Pancreas (tissue), 10 donors: Measurements from ENCODE around the gene FTO. TPM values are rescaled to one million over a fixed set of nuclear protein-coding genes. Genes with fewer than 3 reads are reported as not detected.

Experiments used
- ATAC-seq, 4 donors: fragments of 200-7000 bp; cut with Tn5 transposase; one replicate each; pipeline versions ENCODE4 v1.8.0 to v1.9.1; 2020; ENCODE audit warnings: mild to moderate bottlenecking in 4 of 4, moderate library complexity in 4 of 4
- DNase-seq, 6 donors: peaks; one replicate each; pipeline ENCODE4 v3.0.0-alpha.2; 2020
- FAIRE-seq: peaks from 2 replicates; lab custom pipeline; 2012; peaks lifted over from hg19 to GRCh38; lab: Jason Lieb, UNC
- H3K27ac ChIP-seq, 4 donors: fragments of 200-600 bp; sonication (generic); 1 replicate in 3 of 4; 2 replicates in 1 of 4; pipeline versions ENCODE4 v1.5.0 to v1.8.0; 2020
- H3K27me3 ChIP-seq, 4 donors: fragments of 200-600 bp; one replicate each; pipeline ENCODE4 v1.8.0; 2021
- H3K36me3 ChIP-seq, 3 donors: fragments of 200-600 bp; sonication (generic) in 1 of 3; one replicate each; pipeline versions ENCODE4 v1.5.0 to v1.8.0; 2020 to 2021
- H3K4me1 ChIP-seq, 3 donors: fragments of 200-600 bp; one replicate each; pipeline ENCODE4 v1.8.0; 2021
- H3K4me3 ChIP-seq, 4 donors: fragments of 200-600 bp; sonication (generic) in 2 of 4; one replicate each; pipeline versions ENCODE4 v1.5.0 to v1.8.0; 2020 to 2021
- H3K9me3 ChIP-seq, 4 donors: fragments of 200-600 bp; one replicate each; pipeline ENCODE4 v1.8.0; 2021
- WGBS, 2 donors: extraction: QIAGEN DNeasy Blood & Tissue Kit; methylation state at CpG; one replicate each; pipeline ENCODE4 v1.1.7; 2013; 5-methylcytosine and 5-hydroxymethylcytosine counted together
- intact Hi-C, 3 donors: fragments of 100-400 bp; cut with DNase I; formaldehyde crosslinking; loops; one replicate each; pipeline versions ENCODE4 v1.11.1 to v1.14.2; 2022
- polyA plus RNA-seq, 2 donors: library from polyadenylated mRNA; stranded (reverse); fragments of 200-250 nt; gene quantifications; one replicate each; pipeline ENCODE4 v1.2.3, GENCODE V29; 2013
- total RNA-seq, 6 donors: library from RNA; stranded (reverse); fragmentation: NEBNext Ultra II Directional in 4 of 6; extraction: Animal tissue kit (Norgen Biotek cat#: 25700) in 4 of 6; gene quantifications; one replicate each; pipeline versions ENCODE4 v1.2.1 to v1.2.4, GENCODE V29; 2021 to 2023
- TF ChIP-seq, protein P1 (sequence below), 4 donors: fragments of 200-600 bp; sonication (generic) in 3 of 4; IDR thresholded peaks; one replicate each; pipeline versions ENCODE4 v1.5.0 to v1.8.0; 2021; ENCODE audit warnings: antibody characterized with exemption in 4 of 4
- donor health status: healthy with polysubstance abuse.
- donor health status: DM: no; HTN: no; CAD: no; lungs with moderate emphysema.
- donor health status: DM: no; HTN: no; CAD: no.
- donor health status: control.
- donor health status: control.
- donor health status: Bipolar disorder and iron deficiency.
- donor health status: DM: yes; HTN: yes; CAD: no.
- donor health status: DM: no; HTN: no; CAD: no.
- donor health status: DM: no; HTN: no; CAD: no.
- donor health status: DM: yes; HTN: yes; CAD: no.

Gene FTO
- total and polyA plus RNA-seq, 8 donors, result 7.6 to 45.0 (median 31.7) TPM

- peaks cover 0 to 4% (median 0%) of the 10 kb centered on the region in 3 donors for H3K36me3 ChIP-seq
- no peaks in the 10 kb centered on the region for H3K9me3 ChIP-seq
- H3K27ac ChIP-seq, result no peak overlapping the region
- 98 to 100% methylated on average over 6 of the region's 6 CpGs for WGBS, 2 donors
- no peak overlapping the region for H3K4me3 ChIP-seq
- TF ChIP-seq, protein P1, sequence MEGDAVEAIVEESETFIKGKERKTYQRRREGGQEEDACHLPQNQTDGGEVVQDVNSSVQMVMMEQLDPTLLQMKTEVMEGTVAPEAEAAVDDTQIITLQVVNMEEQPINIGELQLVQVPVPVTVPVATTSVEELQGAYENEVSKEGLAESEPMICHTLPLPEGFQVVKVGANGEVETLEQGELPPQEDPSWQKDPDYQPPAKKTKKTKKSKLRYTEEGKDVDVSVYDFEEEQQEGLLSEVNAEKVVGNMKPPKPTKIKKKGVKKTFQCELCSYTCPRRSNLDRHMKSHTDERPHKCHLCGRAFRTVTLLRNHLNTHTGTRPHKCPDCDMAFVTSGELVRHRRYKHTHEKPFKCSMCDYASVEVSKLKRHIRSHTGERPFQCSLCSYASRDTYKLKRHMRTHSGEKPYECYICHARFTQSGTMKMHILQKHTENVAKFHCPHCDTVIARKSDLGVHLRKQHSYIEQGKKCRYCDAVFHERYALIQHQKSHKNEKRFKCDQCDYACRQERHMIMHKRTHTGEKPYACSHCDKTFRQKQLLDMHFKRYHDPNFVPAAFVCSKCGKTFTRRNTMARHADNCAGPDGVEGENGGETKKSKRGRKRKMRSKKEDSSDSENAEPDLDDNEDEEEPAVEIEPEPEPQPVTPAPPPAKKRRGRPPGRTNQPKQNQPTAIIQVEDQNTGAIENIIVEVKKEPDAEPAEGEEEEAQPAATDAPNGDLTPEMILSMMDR (IDR thresholded peaks at IDR 0.05), result no peak
- DNase-seq (no peak), ATAC-seq (no peak), FAIRE-seq (no peak)
- H3K27me3 ChIP-seq, result no peaks in the 10 kb centered on the region
- H3K4me1 ChIP-seq, result no peaks in the 10 kb centered on the region
- intact Hi-C loops, result no loop called here
Observed at GRCh38 chr16:54090602-54091001, 386.6 kb downstream of the FTO start.

DNA sequence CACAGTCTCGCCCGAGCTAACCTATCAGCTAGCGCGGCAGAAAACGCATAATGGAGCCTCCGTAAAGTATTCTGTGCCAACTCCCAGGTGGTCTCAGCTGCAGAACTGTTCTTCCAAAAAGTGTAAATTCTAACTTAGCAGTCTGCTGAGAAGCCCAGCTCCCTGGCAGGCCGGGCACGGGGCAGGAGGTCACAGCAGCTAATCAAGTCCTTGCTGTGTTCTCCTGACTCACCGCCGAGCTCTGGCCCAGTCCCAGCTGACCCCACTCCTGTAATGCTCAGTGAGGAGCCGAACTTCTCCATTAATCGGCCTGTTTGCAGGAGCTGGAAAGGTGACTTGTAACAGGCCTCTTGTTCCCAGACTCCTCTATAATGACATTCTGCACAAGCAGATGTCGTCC, 389.3 kb downstream of the FTO start:
- intact Hi-C loops, result no loop called here
- WGBS, 2 donors, result 92% methylated on average over 13 of the region's 13 CpGs
- TF ChIP-seq, protein P1 (IDR thresholded peaks at IDR 0.05), result no peak
- H3K4me3 ChIP-seq, result no peak overlapping the region
- FAIRE-seq, result no peak
- H3K27ac ChIP-seq, result no peak overlapping the region
- H3K36me3 ChIP-seq, result peaks cover 0 to 4% (median 0%) of the 10 kb centered on the region in 3 donors
- peaks cover 0 to 6% (median 2%) of the 10 kb centered on the region in 3 donors for H3K4me1 ChIP-seq
- no peak for ATAC-seq
- no peak for DNase-seq
- H3K9me3 ChIP-seq, result no peaks in the 10 kb centered on the region
- no peaks in the 10 kb centered on the region for H3K27me3 ChIP-seq

GRCh38 chr16:54094641-54095040, 390.7 kb downstream of the FTO start:
- intact Hi-C loops, result no loop called here
- ATAC-seq (no peak), DNase-seq (no peak), FAIRE-seq (no peak)
- 96 to 98% methylated on average over 10 of the region's 10 CpGs for whole genome bisulfite sequencing, 2 donors
- H3K27me3 ChIP-seq, result no peaks in the 10 kb centered on the region
- TF ChIP-seq, protein P1 (IDR thresholded peaks at IDR 0.05), result no peak
- H3K9me3 ChIP-seq, result no peaks in the 10 kb centered on the region
- peaks cover 0 to 4% (median 0%) of the 10 kb centered on the region in 3 donors for H3K36me3 ChIP-seq
- H3K4me3 ChIP-seq, result no peak overlapping the region
- H3K27ac ChIP-seq, result no peak overlapping the region
- peaks cover 0 to 9% (median 6%) of the 10 kb centered on the region in 3 donors for H3K4me1 ChIP-seq

DNA sequence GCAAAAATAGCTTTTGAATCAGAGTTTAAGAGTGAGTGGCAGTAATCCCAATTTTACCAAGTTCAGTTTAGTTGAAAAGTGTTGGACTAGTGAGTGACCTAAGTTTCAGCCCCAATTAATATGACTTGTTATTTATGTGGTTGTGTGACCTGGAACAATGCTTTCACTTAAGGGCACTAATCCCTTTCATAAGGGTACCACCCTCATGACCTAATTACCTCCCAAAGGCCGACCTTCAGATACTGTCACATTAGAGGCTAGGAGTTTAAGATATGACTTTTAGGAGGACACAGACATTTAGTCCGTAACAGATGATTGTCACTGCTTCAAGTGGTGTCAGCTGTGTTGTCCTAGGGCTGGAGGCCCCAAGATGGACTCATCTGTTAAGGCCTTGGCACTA, 392.7 kb downstream of the FTO start:
- 94 to 100% methylated on average over 2 of the region's 2 CpGs for WGBS, 2 donors
- H3K4me1 ChIP-seq, result peaks cover 0 to 12% (median 6%) of the 10 kb centered on the region in 3 donors
- H3K9me3 ChIP-seq, result no peaks in the 10 kb centered on the region
- no peak overlapping the region for H3K27ac ChIP-seq
- TF ChIP-seq, protein P1 (IDR thresholded peaks at IDR 0.05), result no peak
- intact Hi-C loops, result no loop called here
- peaks cover 0 to 4% (median 0%) of the 10 kb centered on the region in 3 donors for H3K36me3 ChIP-seq
- H3K27me3 ChIP-seq, result no peaks in the 10 kb centered on the region
- no peak overlapping the region for H3K4me3 ChIP-seq
- ATAC-seq, result no peak
- no peak for FAIRE-seq
- no peak for DNase-seq

- H3K27ac ChIP-seq, result no peak overlapping the region
Observed at GRCh38 chr16:54097774-54098173, 393.8 kb downstream of the FTO start.

More at GRCh38 chr16:54097774-54098173, 393.8 kb downstream of the FTO start:
- Histone ChIP-seq H3K9me3 (no peaks in the 10 kb centered on the region), H3K4me1 (peaks cover 0 to 12% (median 6%) of the 10 kb centered on the region in 3 donors), H3K27me3 (no peaks in the 10 kb centered on the region), H3K4me3 (no peak overlapping the region), H3K36me3 (peaks cover 0 to 4% (median 0%) of the 10 kb centered on the region in 3 donors)
- intact Hi-C loops, result no loop called here
- TF ChIP-seq, protein P1 (IDR thresholded peaks at IDR 0.05), result no peak
- FAIRE-seq (no peak), DNase-seq (no peak), ATAC-seq (no peak)
- 80 to 81% methylated on average over 3 of the region's 3 CpGs for WGBS, 2 donors
